ENCODE results near the gene TLK1. TPM values are rescaled to one million over a fixed set of nuclear protein-coding genes. Genes with fewer than 3 reads are reported as not detected.

Gene TLK1
- total and polyA plus RNA-seq, 2 donors (not counting 3 experiments of a cell fraction or from before 2014, with no cell fraction given), result 5.8 to 62.7 TPM

GRCh38 chr2:170984079-170984478 is 176.6 kb downstream of the TLK1 start:
- CTCF ChIA-PET, result interaction anchor here (0.6 to 1.4 kb wide), 3 partner anchors 103 to 1532 kb away, joined by 3 read pairs; no protein-coding TSS in a partner anchor
- dilution Hi-C loops (cut with MboI; ENCODE audit: extremely low pct_ligation_motif_present, low sequenced_read_pairs), result no loop called here
- intact Hi-C loops (cut with micrococcal nuclease), result no loop called here

GRCh38 chr2:170975943-170976270 is 184.8 kb downstream of the TLK1 start:
- no peaks in the 10 kb centered on the region for H4K20me1 ChIP-seq (replicated peaks; ENCODE audit: control insufficient read depth, extremely low read depth, insufficient read depth, low read length)
- no peaks in the 10 kb centered on the region for H3K9me1 ChIP-seq (replicated peaks; ENCODE audit: control insufficient read depth, extremely low read depth, insufficient read depth, low read length)
- no peaks in the 10 kb centered on the region for H3K9me3 ChIP-seq (replicated peaks; ENCODE audit: control insufficient read depth, insufficient read depth, low read length)
- no peaks in the 10 kb centered on the region for H3K79me2 ChIP-seq (ENCODE audit: control insufficient read depth, insufficient read depth, low read length)
- H2AFZ ChIP-seq (ENCODE audit: low read depth, low read length), result no peak overlapping the region
- BruUV-seq (replicated peaks), result no TSS peak
- H3K4me2 ChIP-seq (ENCODE audit: insufficient read depth, low read length), result no peak overlapping the region
- intact Hi-C loops (cut with micrococcal nuclease), result loop anchor here (10.0 kb wide), 2 partner anchors 269 to 1129 kb away; partner anchors contain the start of gene DLX2
- no peak overlapping the region for H3K27ac ChIP-seq (ENCODE audit: insufficient read depth, low read depth, low read length)
- no peak for DNase-seq (ENCODE audit: low read depth, low spot score)
- TF ChIP-seq GATA2 (IDR thresholded peaks at IDR 0.05; ENCODE audit: insufficient read depth, insufficient read length, low read depth, low read length) (no peak), EZH2 (IDR thresholded peaks at IDR 0.05; ENCODE audit: borderline replicate concordance, low read depth, low read length, severe bottlenecking) (no peak), JUN (IDR thresholded peaks at IDR 0.05; ENCODE audit: borderline replicate concordance, insufficient read depth, insufficient read length, low read depth) (no peak), MYC (IDR thresholded peaks at IDR 0.05; ENCODE audit: low read depth, low read length) (no peak), POLR2AphosphoS5 (IDR thresholded peaks at IDR 0.05; ENCODE audit: insufficient read depth, low read depth, low read length) (no peak), FOS (IDR thresholded peaks at IDR 0.05; ENCODE audit: borderline replicate concordance, insufficient read depth, low read length) (no peak), POLR2A (IDR thresholded peaks at IDR 0.05; ENCODE audit: low read depth, low read length) (no peak), CTCF (IDR thresholded peaks at IDR 0.05; ENCODE audit: extremely low read depth in 1 of 2, insufficient read depth in 1 of 2, low read depth in 1 of 2, low read length in 2 of 2) (no peak), MAX (IDR thresholded peaks at IDR 0.05; ENCODE audit: insufficient read depth, insufficient read length) (no peak)
- H3K4me1 ChIP-seq (ENCODE audit: control insufficient read depth, extremely low read depth, insufficient read depth, low read length), result peaks cover 8% of the 10 kb centered on the region
- dilution Hi-C loops (cut with MboI; ENCODE audit: extremely low pct_ligation_motif_present, low sequenced_read_pairs), result no loop called here
- POLR2A ChIA-PET, result no interaction called here
- CTCF ChIA-PET, result interaction anchor here (6.7 kb wide), 1 partner anchor 183 kb away, joined by 47 read pairs; the partner anchor contains the start of gene TLK1
- no peaks in the 10 kb centered on the region for H3K27me3 ChIP-seq (ENCODE audit: control insufficient read depth in 2 of 2, insufficient read depth in 2 of 2, low read length in 2 of 2)
- H3K9ac ChIP-seq (replicated peaks; ENCODE audit: extremely low read depth, insufficient read depth, low read length), result no peak overlapping the region
- no peaks in the 10 kb centered on the region for H3K36me3 ChIP-seq (ENCODE audit: control insufficient read depth in 2 of 2, extremely low read depth in 1 of 2, insufficient read depth in 2 of 2, low read length in 2 of 2)
- FAIRE-seq, result no peak
- H3K4me3 ChIP-seq (replicated peaks in 1 of 3; ENCODE audit: insufficient read depth in 1 of 3, low read depth in 1 of 3, low read length in 3 of 3), result no peak overlapping the region

More at GRCh38 chr2:170984079-170984478, 176.6 kb downstream of the TLK1 start:
- H3K79me2 ChIP-seq (ENCODE audit: control insufficient read depth, insufficient read depth, low read length), result no peaks in the 10 kb centered on the region
- no TSS peak for BruUV-seq (replicated peaks)
- no peak overlapping the region for H3K4me3 ChIP-seq (replicated peaks in 1 of 3; ENCODE audit: insufficient read depth in 1 of 3, low read depth in 1 of 3, low read length in 3 of 3)
- no peaks in the 10 kb centered on the region for H3K9me1 ChIP-seq (replicated peaks; ENCODE audit: control insufficient read depth, extremely low read depth, insufficient read depth, low read length)
- no peaks in the 10 kb centered on the region for H4K20me1 ChIP-seq (replicated peaks; ENCODE audit: control insufficient read depth, extremely low read depth, insufficient read depth, low read length)
- H3K27me3 ChIP-seq (ENCODE audit: control insufficient read depth in 2 of 2, insufficient read depth in 2 of 2, low read length in 2 of 2), result no peaks in the 10 kb centered on the region
- H3K9ac ChIP-seq (replicated peaks; ENCODE audit: extremely low read depth, insufficient read depth, low read length), result no peak overlapping the region
- H3K36me3 ChIP-seq (ENCODE audit: control insufficient read depth in 2 of 2, extremely low read depth in 1 of 2, insufficient read depth in 2 of 2, low read length in 2 of 2), result no peaks in the 10 kb centered on the region
- H3K9me3 ChIP-seq (replicated peaks; ENCODE audit: control insufficient read depth, insufficient read depth, low read length), result no peaks in the 10 kb centered on the region
- no peak overlapping the region for H2AFZ ChIP-seq (ENCODE audit: low read depth, low read length)
- DNase-seq (ENCODE audit: low read depth, low spot score) (no peak), FAIRE-seq (peak; percentile 15)
- POLR2A ChIA-PET, result interaction anchor here (0.7 kb wide), 1 partner anchor 533 kb away, joined by 12 read pairs; no protein-coding TSS in a partner anchor
- TF ChIP-seq POLR2AphosphoS5 (IDR thresholded peaks at IDR 0.05; ENCODE audit: insufficient read depth, low read depth, low read length) (peak; percentile 17), EZH2 (IDR thresholded peaks at IDR 0.05; ENCODE audit: borderline replicate concordance, low read depth, low read length, severe bottlenecking) (no peak)
- no peak overlapping the region for H3K4me2 ChIP-seq (ENCODE audit: insufficient read depth, low read length)
- no peaks in the 10 kb centered on the region for H3K4me1 ChIP-seq (ENCODE audit: control insufficient read depth, extremely low read depth, insufficient read depth, low read length)
- no peak overlapping the region for H3K27ac ChIP-seq (ENCODE audit: insufficient read depth, low read depth, low read length)

Measured in endothelial cell of umbilical vein (primary cell).